ENCODE data around the gene DCLK1.

Gene DCLK1

DNA sequence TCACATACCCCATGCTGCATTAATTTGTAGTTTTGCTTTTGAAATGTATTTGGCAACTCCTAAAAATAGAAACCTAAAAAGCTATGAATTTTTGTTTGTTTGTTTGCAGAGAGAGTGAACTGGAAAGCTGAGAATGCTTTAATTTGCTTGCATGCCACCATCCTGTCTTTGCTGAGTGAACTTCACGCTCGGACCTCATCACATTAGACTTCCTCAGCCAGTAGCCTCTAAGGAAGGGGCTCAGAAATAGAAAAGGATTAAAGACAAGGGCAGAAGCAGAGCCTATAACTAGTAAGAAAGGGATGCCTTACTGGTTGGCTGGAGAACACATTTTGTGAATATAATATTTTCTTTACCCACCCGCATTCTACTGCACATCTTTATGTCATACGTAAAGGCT lies 275.1 kb downstream of the DCLK1 start:
- no peak for DNase-seq

DNA sequence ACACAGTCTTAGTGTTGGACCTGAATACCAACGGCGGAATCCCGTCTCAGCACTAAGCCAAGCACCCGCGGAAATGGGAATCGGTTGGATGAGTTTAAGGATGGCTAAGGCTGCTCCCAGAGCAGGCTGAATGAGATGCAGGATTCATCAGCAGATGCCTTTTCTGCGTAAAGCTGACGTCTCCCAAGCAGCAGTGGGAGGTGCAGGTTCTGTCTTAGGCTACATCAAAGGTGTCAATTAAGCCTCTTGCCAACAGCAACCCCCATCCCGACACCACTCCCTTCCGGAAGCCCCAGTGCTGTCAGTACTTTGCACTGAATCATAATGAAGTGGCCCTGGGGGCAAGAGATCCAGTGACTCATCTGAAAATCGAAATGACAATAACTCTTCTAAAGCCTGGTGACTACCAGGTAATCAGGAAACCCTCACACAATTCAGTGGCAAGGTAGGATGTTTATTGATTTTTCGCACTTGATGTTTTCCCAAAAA lies 275.6 kb downstream of the DCLK1 start:
- DNase-seq, result no peak

DNA sequence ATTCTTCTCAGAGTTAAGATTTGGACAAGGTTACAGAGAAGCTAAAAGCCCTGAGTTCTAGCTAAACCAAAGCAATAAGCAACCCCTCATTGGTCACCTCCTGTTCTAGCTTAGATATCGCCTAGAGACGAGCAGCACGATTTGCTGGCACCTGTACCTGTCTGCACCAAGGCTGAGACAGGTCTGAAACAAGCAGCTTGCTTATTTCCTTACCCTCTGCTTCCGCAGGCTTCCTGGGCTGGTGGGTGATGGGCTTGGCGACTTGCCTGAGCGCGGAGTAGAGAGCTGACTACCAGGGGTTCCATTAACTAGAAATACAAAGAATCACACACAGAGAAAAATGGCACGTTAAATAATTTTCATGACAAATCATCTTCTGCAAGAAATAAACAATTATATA lies 276.9 kb downstream of the DCLK1 start:
- no peak for DNase-seq

DNA sequence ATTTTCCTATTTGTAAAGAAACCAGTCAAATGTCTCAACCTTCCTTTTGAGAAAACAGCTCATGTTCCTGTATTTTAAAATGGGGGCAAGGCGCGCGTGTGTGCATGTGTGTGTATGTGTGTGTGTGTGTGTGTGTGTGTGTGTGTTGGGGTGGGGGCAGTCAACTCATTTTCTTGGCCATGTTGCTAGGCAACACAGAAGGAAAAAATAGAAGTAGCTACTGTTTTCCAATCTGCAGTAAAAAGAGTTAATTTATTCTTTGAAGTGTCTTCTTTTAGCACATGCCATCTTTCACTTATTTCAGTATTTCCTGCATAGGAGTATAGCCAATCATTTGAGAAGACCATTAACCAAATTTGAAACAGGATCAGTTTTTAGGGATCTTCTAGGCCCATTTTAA lies 279.3 kb downstream of the DCLK1 start:
- no peak for DNase-seq

DNA sequence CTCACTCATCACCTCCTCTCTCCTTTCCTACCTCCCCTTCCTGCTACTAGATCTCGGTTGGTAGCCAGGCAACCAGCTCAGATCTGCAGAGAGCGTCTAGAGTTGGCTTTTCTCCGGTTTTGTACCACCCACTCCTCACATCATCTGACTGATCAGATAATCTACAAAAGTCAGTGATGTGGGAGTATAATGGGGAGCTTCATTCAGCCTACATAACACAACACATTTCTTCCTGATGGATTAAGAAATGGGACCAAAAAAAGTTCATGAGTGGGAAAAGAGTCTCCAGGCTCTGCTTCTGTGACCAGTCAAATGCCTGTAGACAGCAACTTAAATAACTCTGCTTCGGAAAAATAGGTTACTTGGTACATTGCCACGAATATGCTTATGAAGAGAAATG lies 279.8 kb downstream of the DCLK1 start:
- DNase-seq, result no peak

DNA sequence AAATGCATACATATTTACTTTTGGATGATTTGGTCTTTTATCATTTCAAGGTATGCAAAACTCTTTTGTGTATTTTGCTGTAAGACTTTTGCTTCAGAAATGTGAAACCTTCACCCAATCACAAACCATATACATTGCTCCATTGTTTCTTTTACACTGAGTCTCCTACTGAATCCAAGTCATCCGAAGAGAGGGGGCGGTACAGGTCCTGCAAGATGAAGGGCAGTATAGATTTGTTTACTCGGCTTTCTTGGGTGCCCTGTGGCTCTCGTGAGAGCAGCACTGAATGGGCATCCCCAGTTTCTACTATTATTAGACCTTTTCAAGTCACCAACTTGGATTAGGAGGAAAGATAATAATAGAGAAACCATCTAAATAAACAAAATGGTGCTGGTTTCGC lies 280.6 kb downstream of the DCLK1 start:
- no peak for DNase-seq

DNA sequence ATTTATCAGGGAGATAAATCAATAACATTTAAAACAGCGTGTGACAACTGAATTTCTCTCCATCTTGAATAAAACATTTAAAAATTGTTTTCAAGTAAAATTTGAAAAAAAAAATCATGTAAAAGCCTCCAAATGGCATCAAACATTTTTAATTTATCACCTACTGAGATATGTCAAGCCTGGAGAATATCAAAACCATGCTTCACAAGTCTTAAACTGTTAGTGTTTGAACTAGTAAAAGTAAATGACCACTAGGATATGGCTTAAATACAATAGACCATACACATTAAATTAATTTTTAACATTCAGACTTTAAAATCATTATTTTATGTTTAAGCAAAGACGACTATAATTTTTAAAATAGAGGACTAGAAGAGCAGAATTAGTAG lies 281.9 kb downstream of the DCLK1 start:
- no peak for DNase-seq

DNA sequence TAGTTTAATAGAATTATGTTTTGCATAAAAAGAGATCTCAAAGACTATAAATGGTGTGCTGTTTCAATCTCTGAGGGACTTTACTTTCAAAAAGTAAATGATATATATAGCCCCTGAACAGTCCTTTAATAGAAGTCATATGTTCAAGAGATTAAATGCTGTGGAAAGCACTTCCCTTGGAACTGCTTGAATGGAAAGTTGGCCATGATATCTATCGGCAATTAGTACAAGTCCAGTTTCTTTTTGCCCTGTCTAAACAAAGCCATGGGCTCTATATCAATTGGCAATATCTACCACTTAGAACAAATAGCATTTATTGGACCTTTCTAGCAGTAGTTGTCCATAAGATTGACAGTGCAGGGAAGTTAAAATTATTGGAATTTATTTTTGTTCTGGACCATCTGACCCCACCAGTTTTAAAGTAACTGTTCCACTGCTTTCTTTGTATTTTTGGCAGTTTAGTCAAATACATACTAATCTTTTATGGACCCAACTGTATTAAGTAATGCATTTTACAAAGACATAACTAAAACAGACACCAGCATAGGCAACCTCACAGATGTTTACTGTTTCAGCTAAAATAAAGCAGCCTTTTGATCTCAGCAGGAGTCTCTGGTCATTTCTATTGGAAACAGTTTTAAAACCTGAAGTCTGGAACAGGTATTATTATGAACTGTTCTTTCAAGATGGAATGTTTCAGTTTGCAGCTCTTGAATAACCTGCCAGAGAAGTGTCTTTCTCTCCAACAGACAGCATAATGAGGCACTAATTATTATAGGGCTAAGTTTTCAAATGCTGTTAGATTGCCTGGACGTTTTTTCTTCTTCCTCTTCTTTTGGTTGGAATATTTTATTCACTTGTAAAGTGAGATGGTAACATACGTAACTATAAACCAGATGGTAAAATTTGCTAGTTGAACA lies 282.6 kb downstream of the DCLK1 start:
- no peak for DNase-seq

DNA sequence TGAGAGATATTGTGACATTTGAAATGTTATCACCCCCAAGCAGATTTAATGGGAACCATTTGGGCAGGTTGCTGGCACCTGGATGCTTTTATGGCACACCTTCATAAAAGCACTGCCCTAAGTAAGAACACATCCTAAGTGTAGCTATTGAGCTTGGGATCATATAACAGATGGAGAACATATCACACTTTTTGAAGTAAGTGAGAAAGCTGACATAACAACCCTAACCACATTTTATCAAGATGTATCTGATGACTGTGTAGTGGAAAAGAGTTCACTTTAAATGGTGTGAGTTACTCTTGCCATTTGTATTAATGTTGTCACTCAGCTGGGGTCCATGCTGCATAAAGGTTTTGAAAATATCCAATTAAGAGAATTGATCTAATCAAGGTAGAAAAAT lies 287.9 kb downstream of the DCLK1 start:
- DNase-seq, result no peak

DNA sequence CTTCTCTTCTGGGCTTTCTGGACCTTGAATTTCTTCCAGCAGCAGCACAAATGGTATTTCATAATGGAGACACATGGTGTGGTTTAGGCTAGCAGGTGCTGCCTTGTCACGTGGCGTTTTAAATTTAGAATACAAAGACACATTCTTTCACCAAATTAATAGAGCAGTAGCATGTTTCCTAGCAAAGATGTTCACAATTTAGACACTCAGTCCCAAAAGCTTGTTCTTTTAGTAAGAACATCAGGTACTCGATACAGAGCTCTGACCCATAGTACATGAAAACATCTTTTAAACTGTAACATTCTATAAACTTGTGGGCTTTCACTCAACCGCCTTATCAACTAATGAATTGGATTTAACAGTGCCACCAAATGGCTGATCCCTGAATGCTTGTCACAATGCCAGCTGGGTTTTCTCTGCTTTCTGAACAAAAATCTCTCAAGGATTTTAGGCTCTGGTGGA lies 290.1 kb downstream of the DCLK1 start:
- no peak for DNase-seq

DNA sequence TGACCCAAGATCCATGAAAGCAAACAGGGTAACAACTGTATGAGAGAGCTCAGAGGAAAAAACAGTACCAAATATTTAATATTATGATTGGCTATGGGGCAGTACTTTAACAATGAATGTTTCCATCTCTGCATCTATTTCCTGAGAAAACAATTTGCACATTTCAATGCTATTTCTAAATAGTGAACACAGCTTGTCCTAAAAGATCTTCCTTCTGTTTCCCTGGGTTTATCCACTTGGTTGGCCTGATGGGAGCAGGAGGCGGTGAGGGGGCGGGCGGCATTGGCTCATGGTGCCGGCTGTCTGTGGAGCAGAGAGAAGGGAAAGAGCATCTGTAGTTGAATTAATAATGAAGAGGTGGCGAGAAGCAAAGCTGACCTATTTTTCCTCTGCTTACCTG lies 291.4 kb downstream of the DCLK1 start:
- DNase-seq, result no peak

DNA sequence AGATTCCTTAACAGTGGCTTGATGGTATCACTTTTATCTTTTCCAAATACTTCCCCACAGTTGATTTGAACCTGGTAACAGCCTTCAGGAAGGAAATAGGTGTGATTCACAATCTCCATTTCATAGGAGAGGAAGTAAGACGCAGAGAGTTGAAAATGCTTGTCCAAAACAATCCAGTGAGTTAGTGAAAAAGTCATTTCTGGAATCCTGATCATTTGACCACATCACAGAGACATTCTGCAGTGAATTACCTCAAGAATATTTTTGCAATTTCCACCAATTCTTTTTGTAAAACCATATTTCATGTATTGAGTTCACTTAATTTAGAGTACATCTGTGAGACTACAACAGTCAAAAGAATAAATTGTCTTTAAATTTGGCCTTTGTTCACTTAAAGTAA lies 292.8 kb downstream of the DCLK1 start:
- DNase-seq, result no peak

DNA sequence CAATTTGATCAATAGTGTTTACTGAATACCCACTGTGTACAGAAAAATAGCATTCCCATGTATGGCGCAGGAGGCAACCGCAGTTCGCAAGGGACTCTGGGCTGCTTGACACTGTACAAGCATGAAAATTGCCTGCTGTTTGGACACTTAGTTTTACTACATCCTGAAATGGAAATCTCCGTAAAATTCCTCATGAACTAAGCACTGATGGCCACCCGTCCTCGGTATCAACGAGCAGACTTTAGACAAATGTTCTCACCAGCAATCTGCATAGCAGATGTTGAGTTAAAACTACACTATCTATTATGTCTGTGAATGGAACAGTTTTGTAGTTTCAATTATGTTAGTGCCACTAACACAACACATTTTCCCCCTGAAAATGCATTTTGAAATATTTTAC lies 294.7 kb downstream of the DCLK1 start:
- DNase-seq, result no peak

DNA sequence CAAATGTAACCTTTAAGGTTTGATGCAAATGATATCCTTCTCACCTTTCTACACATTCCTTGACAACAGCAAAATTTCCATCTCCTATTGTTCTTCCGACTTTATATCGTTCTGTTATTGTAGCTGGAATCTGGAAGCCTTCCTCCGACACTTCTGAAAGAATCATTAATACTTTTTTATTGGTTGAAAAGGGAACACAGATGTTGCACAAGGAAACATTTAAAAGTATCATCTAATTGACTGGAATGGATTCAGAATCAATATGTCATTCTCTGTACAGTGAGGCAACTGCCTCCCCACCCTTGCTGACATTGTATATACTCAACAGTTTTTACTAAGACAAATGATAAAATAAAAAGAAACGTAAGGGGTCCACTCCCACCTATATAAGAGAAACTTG lies 295.2 kb downstream of the DCLK1 start:
- DNase-seq, result no peak

DNA sequence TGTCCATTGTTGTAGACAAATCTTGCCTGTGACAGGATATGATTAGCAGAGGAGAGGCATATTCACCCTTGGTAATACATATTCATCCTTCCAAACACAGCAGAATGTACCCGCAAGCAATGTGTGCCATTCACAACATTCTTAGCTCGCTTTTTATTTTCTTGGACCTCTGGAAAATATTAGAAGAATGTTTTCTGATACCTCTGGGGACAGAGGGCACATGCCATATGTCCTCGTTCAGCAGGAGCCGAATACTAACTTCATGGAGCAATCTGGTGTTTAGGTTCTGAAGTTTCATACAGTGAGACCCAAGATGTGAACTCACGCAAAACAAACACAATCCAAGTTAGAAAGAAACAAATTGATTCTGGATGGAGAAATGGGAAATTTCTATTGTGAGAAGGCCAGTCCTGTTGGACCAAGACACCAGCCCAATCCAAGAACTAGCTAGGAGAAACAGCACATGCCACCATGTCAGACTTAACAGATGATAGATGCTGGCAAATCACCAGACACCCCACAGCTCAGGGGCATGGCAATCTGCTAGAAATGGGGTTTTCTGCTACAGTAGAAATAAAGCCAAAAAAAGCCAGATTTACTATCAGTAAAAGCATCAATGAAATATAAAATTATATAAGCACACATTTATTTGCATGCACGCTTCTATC lies 297.4 kb downstream of the DCLK1 start:
- no peak for DNase-seq

DNA sequence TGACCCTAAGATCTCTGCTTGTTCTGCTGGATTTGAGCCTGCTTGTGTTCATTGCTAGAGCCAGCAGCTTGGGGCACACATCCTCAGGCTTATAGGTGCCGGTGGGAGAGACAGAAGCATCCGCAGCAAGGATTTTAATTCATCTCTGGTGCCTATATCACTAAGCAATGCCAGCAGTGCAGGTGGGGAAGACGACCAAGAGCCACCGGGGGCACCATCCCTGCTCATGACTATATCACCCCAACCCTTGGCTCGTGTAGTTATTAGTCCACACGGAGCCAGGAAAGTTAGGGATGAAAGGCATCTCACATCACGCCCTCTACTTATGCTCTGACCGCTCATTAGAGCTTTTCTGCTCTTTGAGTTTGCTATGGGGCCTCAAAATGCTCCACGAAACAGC lies 298.2 kb downstream of the DCLK1 start:
- no peak for DNase-seq

DNA sequence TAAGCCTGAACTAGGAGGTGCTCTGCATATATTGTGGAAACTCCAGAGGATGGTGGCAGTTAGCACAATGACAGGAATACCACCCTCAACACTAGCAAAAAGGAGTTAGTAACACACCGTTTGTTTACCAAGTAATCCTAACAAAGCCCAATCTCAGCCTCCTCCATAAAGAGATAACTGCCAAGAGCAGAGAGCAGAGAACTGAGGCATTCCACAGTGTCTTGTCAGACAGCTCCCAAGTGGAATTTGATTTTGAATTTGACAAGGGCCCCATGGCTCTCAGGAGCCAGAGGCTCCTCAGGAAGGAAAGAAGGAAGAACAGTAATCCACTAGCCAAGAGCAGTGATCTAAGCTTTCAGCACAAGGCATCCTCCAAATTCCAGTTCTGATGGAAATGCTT lies 298.6 kb downstream of the DCLK1 start:
- DNase-seq, result no peak

DNA sequence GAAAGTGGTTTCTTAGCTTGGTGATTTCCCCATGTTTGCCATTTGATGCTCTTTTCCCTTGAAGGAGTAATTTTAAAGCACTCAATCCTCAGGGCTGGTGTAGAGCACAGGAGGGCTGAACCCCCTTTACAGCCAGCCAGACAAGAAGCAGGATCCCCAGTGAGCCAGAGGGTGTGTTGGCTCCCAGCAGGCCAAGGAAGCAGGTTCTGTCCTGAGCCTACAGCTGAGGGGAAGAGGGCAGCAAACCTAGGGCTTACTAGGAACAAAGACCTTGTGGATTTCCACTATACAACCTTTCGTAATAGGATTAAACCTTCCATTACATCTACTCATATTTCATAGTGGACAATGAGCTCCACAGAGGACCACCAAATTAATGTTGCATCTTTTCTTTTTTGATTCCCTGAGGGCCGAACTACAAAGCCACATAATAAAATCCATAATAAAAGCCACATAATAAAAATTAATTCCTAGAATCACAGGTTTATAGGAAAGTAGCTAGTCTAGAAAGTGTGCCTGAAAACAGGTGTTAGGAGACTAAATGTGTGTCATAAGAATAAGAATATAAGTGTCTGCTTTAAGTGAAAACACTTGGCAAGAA lies 300.2 kb downstream of the DCLK1 start:
- no peak for DNase-seq

DNA sequence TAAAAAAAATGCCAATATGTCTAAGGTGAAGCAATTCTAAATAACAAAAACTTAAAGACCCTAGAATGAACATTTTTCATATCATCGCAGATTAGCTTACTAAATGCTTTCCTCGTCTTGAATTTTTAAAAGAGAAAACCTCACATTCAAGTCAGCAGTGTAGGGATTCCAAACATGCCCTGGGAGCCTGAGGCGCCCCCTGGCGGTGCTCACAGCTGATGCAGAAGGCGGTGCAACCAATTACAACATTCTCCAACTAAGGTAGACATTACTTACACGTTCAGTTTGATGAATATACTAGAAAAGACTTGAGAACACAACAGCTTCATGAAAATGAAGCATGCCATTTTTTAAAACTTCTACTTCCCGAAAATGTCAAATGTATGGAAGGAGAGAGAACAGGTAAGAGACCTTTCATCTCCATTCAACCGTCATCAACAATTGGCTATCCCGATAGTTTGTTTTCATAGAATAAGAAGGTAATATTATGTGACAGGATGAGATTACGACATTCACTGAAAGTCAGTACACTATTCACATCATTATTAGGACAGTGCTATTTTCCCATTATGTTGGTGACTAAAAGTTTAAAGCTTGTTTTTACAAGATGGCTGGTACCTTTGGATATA lies 304.4 kb downstream of the DCLK1 start:
- DNase-seq, result no peak

DNA sequence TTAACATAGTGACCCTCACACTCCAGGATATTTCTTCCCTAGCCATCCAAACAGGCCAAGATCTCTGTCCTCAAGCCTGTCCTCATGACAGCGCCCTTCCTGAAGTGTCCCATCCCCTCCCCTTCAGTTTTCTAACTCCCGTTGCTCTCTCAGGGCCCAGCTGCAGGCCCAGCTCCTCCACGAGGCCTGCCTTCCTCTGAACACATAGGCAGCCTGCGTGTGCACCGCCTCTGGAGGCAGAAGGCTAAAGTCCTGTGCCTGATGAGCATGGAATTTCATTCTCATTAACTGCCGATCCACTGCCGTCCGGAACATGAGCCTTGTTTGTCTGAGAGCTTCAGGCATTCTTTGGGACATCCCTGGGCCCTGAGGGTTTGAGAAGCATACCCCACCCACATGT lies 306.4 kb downstream of the DCLK1 start:
- no peak for DNase-seq

DNA sequence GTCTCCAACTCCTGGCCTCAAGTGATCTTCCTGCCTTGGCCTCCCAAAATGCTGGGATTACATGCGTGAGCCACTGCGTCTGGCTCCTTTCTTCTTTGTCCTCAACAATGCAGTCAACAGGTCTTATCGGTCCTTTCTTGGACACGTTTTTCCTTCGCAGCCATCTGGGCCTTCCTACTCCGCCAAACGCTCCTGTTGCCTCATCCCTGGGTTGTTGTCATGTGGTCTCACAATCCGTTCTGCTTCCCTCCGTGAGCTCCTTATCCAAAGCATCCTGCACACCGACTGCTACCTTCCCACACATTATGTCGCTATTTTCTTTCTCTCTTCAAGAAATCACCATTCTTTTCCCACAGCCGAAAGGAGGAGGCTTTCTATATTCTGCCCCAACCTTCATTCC lies 306.8 kb downstream of the DCLK1 start:
- no peak for DNase-seq

DNA sequence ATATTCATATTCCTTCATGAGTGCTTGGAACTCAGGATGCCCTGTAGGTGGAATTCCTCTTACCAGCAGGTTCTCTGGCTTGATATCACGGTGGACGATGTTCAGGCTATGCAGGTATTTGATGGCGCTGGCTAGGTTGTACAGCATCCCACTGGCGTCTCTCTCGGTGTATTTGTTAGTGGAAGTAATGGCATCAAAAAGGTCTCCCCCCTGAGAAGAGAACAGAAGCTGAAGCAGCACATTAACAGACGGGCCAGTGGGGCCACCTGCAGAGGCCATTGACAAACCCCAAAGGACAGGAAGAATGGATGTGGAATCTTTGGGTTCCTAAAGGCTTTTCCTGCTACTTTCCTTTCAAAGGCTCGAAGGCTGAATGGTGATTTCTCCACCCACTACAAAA lies 308.5 kb downstream of the DCLK1 start:
- no peak for DNase-seq

DNA sequence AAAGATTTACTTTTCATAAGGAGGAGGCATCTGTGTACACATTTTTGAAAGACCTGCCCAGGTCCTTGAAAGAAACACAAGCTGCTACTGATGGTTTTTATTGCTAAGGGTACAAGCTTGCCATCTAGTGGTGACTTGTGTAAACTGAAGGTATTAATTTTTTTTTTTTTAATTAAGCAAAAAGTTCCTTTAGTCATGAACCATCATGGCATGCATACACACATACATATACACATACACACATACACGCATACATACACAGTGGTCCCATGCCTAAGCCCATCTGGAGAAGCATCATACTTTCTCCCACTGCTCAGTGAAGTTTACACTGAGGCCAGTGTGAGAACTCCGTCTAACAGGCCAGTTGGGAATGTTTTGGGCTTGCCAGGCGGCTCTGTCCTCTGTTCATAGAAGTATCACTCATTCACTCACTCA lies 312.5 kb downstream of the DCLK1 start:
- no peak for DNase-seq

Data from stimulated activated naive CD4-positive, alpha-beta T cell (primary cell).